ENCODE measurements around the gene CDCA7.

- TF ChIP-seq, protein P1, sequence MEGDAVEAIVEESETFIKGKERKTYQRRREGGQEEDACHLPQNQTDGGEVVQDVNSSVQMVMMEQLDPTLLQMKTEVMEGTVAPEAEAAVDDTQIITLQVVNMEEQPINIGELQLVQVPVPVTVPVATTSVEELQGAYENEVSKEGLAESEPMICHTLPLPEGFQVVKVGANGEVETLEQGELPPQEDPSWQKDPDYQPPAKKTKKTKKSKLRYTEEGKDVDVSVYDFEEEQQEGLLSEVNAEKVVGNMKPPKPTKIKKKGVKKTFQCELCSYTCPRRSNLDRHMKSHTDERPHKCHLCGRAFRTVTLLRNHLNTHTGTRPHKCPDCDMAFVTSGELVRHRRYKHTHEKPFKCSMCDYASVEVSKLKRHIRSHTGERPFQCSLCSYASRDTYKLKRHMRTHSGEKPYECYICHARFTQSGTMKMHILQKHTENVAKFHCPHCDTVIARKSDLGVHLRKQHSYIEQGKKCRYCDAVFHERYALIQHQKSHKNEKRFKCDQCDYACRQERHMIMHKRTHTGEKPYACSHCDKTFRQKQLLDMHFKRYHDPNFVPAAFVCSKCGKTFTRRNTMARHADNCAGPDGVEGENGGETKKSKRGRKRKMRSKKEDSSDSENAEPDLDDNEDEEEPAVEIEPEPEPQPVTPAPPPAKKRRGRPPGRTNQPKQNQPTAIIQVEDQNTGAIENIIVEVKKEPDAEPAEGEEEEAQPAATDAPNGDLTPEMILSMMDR (IDR thresholded peaks at IDR 0.05), result no peak
- TF ChIP-seq POLR2A (IDR thresholded peaks at IDR 0.05), result no peak
- no peak for TF ChIP-seq POLR2AphosphoS5 (IDR thresholded peaks at IDR 0.05)
Measured at GRCh38 chr2:173355132-173355865, 627 bp downstream of the CDCA7 start.
